PC-9 (cell line): ENCODE data around the gene ZC3H12A.

Experiments used
- CTCF ChIP-seq: fragments of 200-600 bp; sonication (generic); conservative IDR thresholded peaks from 2 replicates; pipeline ENCODE4 v1.6.1; 2017; ENCODE audit warnings: mixed run types, antibody characterized with exemption, mild to moderate bottlenecking, moderate library complexity
- EZH2 ChIP-seq: fragments of 200-600 bp; sonication (generic); IDR thresholded peaks from 2 replicates; pipeline ENCODE4 v1.8.0; 2017; ENCODE audit warnings: antibody characterized with exemption, low read depth

- TF ChIP-seq CTCF: no peak
- TF ChIP-seq EZH2: no peak
Measured at GRCh38 chr1:37485902-37486679, 11.7 kb downstream of the ZC3H12A start.
